ENCODE measurements around the gene ECM2. TPM values are rescaled to one million over a fixed set of nuclear protein-coding genes. Genes with fewer than 3 reads are reported as not detected.

Gene ECM2
- total RNA-seq, 1 experiment from 2014 or later: not detected

DNA sequence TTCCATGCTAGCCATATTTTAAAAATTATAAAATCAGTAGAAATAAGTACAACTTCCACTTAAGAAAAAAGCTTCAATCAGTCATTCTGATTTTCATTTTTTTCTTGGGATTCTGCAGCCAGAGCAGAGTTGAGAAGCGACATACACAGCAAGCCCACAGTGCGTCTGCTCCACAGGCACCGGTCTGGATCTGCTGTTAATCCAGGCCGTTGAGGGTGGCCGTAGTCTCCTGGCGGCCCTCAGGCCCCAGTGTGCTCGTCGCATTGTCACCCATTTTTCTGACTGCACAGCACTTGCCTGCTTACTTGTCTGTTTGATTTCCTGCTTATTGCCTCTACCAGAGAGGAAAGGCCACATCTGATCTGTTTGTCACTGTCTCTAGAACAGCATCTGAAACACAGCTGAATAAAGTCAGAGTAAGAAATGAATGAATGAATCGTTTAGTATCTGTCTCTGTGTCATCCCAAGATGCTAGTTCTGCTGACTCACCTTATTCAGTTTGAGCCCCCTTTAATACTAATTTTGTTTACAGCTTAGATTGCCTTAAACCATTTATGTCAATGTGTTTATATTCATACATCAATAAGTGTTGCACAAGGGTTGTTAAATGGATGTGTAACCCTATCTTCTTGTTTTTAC lies 41.9 kb downstream of the ECM2 start:
- H2AFZ ChIP-seq (ENCODE audit: low read length): no peak overlapping the region
- no peak for TF ChIP-seq CTCF (conservative IDR thresholded peaks at IDR 0.05)

More for the DNA sequence above, 41.9 kb downstream of the ECM2 start:
- H4K8ac ChIP-seq (replicated peaks; ENCODE audit: insufficient read length, low read depth, low read length): no peak overlapping the region
- H3K4me2 ChIP-seq (ENCODE audit: insufficient read depth, insufficient read length, low read length): no peak overlapping the region
- no peak overlapping the region for H2BK20ac ChIP-seq (ENCODE audit: low read depth, low read length, poor library complexity, severe bottlenecking)
- H3K79me2 ChIP-seq (ENCODE audit: insufficient read depth, low read length): no peaks in the 10 kb centered on the region
- no peak overlapping the region for H3K4ac ChIP-seq (ENCODE audit: low read depth, low read length)
- Mint-ChIP-seq H3K27ac (no peak overlapping the region; a peak in 1 of 7 replicates), H3K4me3 (no peak overlapping the region), H3K4me1 (peaks cover under 1 to 4% of the 10 kb centered on the region in 2 experiments), H3K9me3 (no peaks in the 10 kb centered on the region), H3K36me3 (ENCODE audit: insufficient read depth in 1 of 3, low read depth in 3 of 3) (no peaks in the 10 kb centered on the region; a peak in 1 of 7 replicates), H3K27me3 (ENCODE audit: low read depth) (no peaks in the 10 kb centered on the region)
- no peak overlapping the region for H3K56ac ChIP-seq (ENCODE audit: insufficient read length, low read depth, low read length)
- H3K23ac ChIP-seq (ENCODE audit: insufficient read length, low read depth, low read length): no peak overlapping the region
- H3K23me2 ChIP-seq (ENCODE audit: insufficient read length, low read depth, low read length, poor library complexity, severe bottlenecking): no peaks in the 10 kb centered on the region
- H3K18ac ChIP-seq (ENCODE audit: insufficient read length, low read depth, low read length): no peak overlapping the region
- no peak overlapping the region for H4K5ac ChIP-seq (ENCODE audit: insufficient read length, low read depth, low read length)
- H4K20me1 ChIP-seq (ENCODE audit: control insufficient read depth, insufficient read depth, insufficient read length): no peaks in the 10 kb centered on the region
- H2BK5ac ChIP-seq (ENCODE audit: insufficient read length, low read length): no peak overlapping the region
- no peaks in the 10 kb centered on the region; the same call in 1 of the 2 replicates for H3K4me1 ChIP-seq (ENCODE audit: insufficient read depth, low read length)
- H3K27ac ChIP-seq (ENCODE audit: insufficient read length, low read depth, low read length): no peak overlapping the region
- H4K91ac ChIP-seq (ENCODE audit: insufficient read length, low read depth, low read length): no peak overlapping the region
- no peaks in the 10 kb centered on the region for H3K9me3 ChIP-seq (ENCODE audit: control insufficient read depth, low read depth, low read length)
- 0 out of 2 replicates have a peak overlapping the region, but pooled peaks have one; percentile 9 for H3K14ac ChIP-seq (ENCODE audit: insufficient read depth, low read length)
- no peak overlapping the region for H3K9ac ChIP-seq (ENCODE audit: extremely low read depth, insufficient read length, low read length)
- no peak overlapping the region for H3T11ph ChIP-seq (ENCODE audit: low read length)
- no peak overlapping the region for H2BK12ac ChIP-seq (ENCODE audit: insufficient read length, low read depth, low read length)
- H3K27me3 ChIP-seq (ENCODE audit: insufficient read depth, low read length): no peaks in the 10 kb centered on the region
- no peak overlapping the region for H2AK5ac ChIP-seq (ENCODE audit: insufficient read length, low read length)
- no peak overlapping the region for H2BK120ac ChIP-seq (ENCODE audit: low read depth, low read length, poor library complexity, severe bottlenecking)
- H2BK15ac ChIP-seq (ENCODE audit: low read depth, low read length): no peak overlapping the region
- no peaks in the 10 kb centered on the region for H3K79me1 ChIP-seq (ENCODE audit: insufficient read depth, low read depth, low read length, poor library complexity, severe bottlenecking)
- no peak for DNase-seq
- no CpG with 5 or more reads among the region's 9 CpGs for WGBS (ENCODE audit: extremely low coverage, insufficient read length, low lambda C conversion rate)
